ENCODE data around the gene SUOX.

DNA sequence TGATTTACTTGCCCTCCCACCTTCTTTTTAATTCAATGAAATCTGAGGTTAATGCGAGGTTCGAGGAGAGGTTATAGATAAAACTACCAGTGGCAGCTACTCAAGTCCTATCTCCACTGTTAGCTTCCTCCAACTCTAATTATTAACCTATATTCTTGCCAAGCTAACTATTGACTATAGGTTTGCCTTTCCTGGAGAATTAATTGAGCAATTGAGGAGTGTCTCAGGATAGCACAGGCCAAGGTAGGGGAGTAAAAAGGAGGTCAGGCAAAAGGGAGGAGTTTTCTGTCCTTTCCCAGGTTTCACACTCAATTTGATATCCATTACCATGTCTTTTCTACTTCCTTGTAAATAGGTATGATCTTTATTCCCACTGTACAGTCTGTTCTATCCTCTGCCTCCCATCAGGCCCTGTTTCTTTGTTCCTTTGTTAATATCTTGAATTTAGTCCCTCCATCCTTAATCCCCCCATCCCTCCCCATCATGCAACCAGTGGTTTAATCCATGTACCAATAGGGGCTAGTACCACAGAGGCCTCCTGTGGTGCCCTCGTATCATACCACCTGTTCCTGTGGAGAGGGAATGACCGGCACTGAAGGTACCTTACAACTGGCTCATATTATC, 3.7 kb upstream of the SUOX start:
- TF ChIP-seq, protein P1, sequence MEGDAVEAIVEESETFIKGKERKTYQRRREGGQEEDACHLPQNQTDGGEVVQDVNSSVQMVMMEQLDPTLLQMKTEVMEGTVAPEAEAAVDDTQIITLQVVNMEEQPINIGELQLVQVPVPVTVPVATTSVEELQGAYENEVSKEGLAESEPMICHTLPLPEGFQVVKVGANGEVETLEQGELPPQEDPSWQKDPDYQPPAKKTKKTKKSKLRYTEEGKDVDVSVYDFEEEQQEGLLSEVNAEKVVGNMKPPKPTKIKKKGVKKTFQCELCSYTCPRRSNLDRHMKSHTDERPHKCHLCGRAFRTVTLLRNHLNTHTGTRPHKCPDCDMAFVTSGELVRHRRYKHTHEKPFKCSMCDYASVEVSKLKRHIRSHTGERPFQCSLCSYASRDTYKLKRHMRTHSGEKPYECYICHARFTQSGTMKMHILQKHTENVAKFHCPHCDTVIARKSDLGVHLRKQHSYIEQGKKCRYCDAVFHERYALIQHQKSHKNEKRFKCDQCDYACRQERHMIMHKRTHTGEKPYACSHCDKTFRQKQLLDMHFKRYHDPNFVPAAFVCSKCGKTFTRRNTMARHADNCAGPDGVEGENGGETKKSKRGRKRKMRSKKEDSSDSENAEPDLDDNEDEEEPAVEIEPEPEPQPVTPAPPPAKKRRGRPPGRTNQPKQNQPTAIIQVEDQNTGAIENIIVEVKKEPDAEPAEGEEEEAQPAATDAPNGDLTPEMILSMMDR (conservative IDR thresholded peaks at IDR 0.05 in 1 of 2, IDR thresholded peaks at IDR 0.05 in 1 of 2; ENCODE audit: low read depth in 1 of 2, low read length in 2 of 2) = no peak
- TF ChIP-seq EZH2 (IDR thresholded peaks at IDR 0.05; ENCODE audit: low read length, missing control alignments) = no peak
